ENCODE results near the gene NR2E3.

The NR2E3 gene

DNA sequence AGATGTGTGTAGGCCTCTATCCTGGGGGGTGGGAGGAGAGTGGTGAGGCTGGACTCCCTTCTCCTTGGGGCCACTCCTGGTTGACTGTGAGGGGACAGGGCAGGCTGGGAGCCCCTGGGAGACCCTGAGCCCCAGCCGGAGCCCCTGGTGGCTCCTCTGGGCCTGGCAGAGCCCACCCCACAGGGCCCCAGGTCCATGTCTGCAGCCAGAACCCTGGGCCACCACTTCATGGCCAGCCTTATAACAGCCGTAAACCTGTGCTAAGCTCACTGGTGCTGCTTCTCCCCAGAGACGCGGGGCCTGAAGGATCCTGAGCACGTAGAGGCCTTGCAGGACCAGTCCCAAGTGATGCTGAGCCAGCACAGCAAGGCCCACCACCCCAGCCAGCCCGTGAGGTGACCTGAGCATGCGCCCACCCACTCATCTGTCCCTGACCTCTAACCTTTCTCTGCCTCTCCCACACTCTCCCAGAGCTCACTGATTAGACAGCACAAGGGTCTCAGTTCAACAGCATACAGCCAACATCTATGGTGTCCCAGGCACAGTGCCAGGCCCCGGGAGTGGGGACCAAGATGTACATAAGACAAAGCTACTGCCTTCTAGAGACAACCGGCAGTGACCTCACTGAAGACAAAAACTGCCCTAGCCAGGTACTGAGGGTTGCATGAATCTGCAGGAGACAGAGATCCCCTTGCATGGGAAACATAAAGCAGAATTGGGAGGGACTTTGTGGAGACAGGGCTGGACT lies 3.5 kb downstream of the NR2E3 start:
- DNase-seq (ENCODE audit: low read depth) = no peak
- TF ChIP-seq, protein P1, sequence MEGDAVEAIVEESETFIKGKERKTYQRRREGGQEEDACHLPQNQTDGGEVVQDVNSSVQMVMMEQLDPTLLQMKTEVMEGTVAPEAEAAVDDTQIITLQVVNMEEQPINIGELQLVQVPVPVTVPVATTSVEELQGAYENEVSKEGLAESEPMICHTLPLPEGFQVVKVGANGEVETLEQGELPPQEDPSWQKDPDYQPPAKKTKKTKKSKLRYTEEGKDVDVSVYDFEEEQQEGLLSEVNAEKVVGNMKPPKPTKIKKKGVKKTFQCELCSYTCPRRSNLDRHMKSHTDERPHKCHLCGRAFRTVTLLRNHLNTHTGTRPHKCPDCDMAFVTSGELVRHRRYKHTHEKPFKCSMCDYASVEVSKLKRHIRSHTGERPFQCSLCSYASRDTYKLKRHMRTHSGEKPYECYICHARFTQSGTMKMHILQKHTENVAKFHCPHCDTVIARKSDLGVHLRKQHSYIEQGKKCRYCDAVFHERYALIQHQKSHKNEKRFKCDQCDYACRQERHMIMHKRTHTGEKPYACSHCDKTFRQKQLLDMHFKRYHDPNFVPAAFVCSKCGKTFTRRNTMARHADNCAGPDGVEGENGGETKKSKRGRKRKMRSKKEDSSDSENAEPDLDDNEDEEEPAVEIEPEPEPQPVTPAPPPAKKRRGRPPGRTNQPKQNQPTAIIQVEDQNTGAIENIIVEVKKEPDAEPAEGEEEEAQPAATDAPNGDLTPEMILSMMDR (IDR thresholded peaks at IDR 0.05; ENCODE audit: low read length, missing control alignments) = no peak
- no peak overlapping the region for H3K4me3 ChIP-seq (replicated peaks; ENCODE audit: low read depth, low read length)

- no peak overlapping the region for H3K4me3 ChIP-seq (replicated peaks; ENCODE audit: low read depth, low read length)
- TF ChIP-seq, protein P1 (IDR thresholded peaks at IDR 0.05; ENCODE audit: low read length, missing control alignments) = no peak
- DNase-seq (ENCODE audit: low read depth) = no peak
Measured at GRCh38 chr15:71815301-71815700, 4.9 kb downstream of the NR2E3 start.

- TF ChIP-seq, protein P1 (IDR thresholded peaks at IDR 0.05; ENCODE audit: low read length, missing control alignments) = no peak
- no peak overlapping the region for H3K4me3 ChIP-seq (replicated peaks; ENCODE audit: low read depth, low read length)
- DNase-seq (ENCODE audit: low read depth) = no peak
Measured at GRCh38 chr15:71817351-71817750, 7.0 kb downstream of the NR2E3 start.

DNA sequence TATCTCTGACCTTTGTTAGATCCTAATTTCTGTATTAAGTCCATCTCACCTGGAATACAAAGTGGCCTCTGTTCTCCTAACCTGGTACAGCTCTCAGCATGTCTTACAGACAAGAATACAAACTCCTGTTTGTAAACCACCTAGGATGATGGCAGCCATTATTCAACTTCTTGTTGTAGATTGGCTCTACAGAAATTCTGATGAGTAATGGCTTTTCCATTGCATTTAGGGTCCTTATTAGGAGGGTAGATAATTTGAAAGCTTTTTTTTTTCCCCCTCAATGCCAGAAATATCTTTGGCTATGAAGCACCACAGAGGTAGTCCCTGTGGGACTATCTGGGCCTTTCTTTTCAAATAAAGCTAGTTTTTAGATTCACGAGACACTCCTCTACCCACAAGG lies 9.8 kb downstream of the NR2E3 start:
- no peak overlapping the region for H3K4me3 ChIP-seq (replicated peaks; ENCODE audit: low read depth, low read length)
- DNase-seq (ENCODE audit: low read depth) = no peak
- TF ChIP-seq, protein P1 (IDR thresholded peaks at IDR 0.05; ENCODE audit: low read length, missing control alignments) = no peak

DNA sequence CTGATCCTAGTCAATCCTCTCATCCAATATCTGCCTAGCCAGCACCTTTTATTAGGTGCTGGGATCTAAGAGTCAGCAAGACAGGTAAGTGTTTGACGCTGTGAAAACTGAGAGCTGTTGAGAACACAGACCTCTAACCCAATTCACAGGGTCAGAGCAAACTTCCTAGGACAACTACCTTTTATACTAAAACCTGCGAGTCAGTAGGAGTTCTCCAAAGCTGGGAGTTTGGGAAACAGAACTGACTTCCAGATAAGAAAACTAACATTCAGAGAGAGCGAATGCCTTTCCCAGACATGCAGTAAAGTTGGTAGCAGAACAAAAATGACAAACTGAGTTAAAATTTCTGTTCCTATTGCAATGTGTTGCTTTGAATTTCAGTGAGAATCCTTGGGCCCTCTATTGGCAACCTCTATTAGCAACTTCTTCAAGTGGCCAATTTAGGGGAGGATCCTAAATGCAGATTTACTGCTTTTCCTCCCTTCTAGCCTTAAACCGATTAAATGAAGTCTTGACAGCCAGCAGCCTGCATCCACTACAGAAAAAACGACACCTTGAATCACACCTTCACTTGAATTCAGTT lies 11.3 kb downstream of the NR2E3 start:
- TF ChIP-seq, protein P1 (IDR thresholded peaks at IDR 0.05; ENCODE audit: low read length, missing control alignments) = no peak
- DNase-seq (ENCODE audit: low read depth) = no peak

DNA sequence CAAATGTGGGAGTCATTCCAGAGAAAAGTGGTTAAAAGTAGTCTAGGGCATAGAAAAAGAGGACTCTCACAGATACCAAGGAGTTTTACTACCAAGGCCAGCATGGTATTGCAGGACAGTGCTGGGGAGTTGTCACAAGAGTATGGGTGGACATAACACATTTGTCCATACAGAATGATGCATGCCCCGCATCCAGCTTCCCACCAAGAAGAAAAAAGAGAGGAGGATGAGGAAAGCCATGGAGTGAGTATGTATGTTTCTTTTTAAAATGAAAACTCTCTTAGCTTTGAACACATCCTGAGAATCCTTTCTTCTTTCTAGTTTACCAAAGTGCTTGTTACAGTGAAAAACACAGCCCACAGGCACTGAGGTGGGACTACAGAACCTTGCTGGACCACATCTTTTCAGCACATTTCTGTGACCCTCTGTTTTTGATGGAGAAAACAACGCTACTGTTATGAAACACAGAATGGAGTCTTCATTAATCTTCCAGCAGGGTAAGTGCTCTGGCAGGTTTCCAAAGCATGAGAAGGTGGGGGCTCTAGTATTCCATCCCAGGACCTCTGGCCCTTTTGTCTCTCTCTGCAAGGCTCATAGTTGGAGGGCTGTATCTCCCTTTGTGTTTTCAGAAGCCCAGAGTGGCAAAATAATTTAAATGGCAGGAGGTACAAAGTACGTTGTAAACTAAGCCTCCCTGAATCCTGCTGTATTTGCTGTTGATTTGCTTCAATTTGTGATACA lies 12.7 kb downstream of the NR2E3 start:
- TF ChIP-seq, protein P1 (IDR thresholded peaks at IDR 0.05; ENCODE audit: low read length, missing control alignments) = no peak
- no peak for DNase-seq (ENCODE audit: low read depth)
- no peak overlapping the region for H3K4me3 ChIP-seq (replicated peaks; ENCODE audit: low read depth, low read length)

More for the DNA sequence above, 11.3 kb downstream of the NR2E3 start:
- no peak overlapping the region for H3K4me3 ChIP-seq (replicated peaks; ENCODE audit: low read depth, low read length)

Data from fibroblast of pulmonary artery (primary cell).